ENCODE data around the gene ELAVL3. TPM values are rescaled to one million over a fixed set of nuclear protein-coding genes. Genes with fewer than 3 reads are reported as not detected.
A peak's percentile ranks its signal among the peaks of the same experiment; 100 is the strongest.

Gene ELAVL3
- total RNA-seq, 1 donor from 2014 or later = not detected

GRCh38 chr19:11453468-11454341, 27.1 kb downstream of the ELAVL3 start:
- intact Hi-C loops (cut with micrococcal nuclease) = loop anchor here (5.0 kb wide), 1 partner anchor 134 kb away; no protein-coding TSS in a partner anchor
- POLR2A ChIA-PET = no interaction called here
- Mint-ChIP-seq H3K36me3 (ENCODE audit: low read depth) (peaks cover 18% of the 10 kb centered on the region), H3K4me3 (no peak overlapping the region), H3K9me3 (no peaks in the 10 kb centered on the region), H3K27me3 (peaks cover 3% of the 10 kb centered on the region), H3K27ac (no peak overlapping the region), H3K4me1 (peaks cover 7% of the 10 kb centered on the region)
- DNase-seq (no peak), ATAC-seq (ENCODE audit: low read depth) (peak; percentile 49)
- TF ChIP-seq, protein P1, sequence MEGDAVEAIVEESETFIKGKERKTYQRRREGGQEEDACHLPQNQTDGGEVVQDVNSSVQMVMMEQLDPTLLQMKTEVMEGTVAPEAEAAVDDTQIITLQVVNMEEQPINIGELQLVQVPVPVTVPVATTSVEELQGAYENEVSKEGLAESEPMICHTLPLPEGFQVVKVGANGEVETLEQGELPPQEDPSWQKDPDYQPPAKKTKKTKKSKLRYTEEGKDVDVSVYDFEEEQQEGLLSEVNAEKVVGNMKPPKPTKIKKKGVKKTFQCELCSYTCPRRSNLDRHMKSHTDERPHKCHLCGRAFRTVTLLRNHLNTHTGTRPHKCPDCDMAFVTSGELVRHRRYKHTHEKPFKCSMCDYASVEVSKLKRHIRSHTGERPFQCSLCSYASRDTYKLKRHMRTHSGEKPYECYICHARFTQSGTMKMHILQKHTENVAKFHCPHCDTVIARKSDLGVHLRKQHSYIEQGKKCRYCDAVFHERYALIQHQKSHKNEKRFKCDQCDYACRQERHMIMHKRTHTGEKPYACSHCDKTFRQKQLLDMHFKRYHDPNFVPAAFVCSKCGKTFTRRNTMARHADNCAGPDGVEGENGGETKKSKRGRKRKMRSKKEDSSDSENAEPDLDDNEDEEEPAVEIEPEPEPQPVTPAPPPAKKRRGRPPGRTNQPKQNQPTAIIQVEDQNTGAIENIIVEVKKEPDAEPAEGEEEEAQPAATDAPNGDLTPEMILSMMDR (IDR thresholded peaks at IDR 0.05) = no peak
- CTCF ChIA-PET = no interaction called here

DNA sequence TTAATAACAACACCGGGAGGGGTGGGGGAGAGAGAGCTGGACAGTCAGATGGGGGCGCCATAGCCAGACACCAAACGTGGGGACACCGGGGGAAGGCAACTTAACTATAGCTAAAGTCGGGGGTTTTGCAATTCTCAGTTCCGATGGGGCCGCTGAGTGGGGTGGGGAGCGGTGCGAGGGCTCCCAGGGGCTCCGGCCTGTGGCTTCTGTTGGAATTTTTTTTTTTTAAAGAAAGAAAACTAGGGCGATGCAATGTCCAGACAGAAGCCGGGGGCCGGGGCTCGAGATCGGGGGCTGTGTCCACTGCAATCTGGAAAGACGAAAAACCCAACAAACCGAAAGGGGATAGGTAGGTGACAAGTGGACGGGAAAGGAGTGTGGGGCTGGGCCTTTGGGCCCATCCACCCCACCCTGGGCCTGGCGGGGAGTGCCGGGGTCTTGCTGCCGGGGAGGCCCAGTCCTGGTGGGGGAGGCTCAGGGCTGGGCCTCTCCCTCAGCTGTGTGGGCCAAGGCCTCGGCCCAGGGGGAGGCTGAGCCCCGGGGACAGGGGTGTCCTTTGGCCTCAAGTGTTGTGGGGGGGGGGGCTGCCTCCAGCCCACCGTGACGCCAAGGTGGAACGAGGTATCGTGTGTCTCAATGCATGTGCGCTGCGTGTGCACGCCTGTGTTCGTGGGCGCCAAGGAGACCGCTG, 28.1 kb downstream of the ELAVL3 start:
- TF ChIP-seq, protein P1 (IDR thresholded peaks at IDR 0.05) = no peak
- DNase-seq (no peak), ATAC-seq (ENCODE audit: low read depth) (no peak)
- H3K36me3 Mint-ChIP-seq (ENCODE audit: low read depth) = peaks cover 25% of the 10 kb centered on the region
- ChIA-PET POLR2A (interaction anchor here (0.6 to 0.7 kb wide), 3 partner anchors 69 to 418 kb away, joined by 3 to 5 read pairs (median 4); no protein-coding TSS in a partner anchor), CTCF (interaction anchor here (0.7 to 1.4 kb wide), 3 partner anchors 30 to 78 kb away, joined by 3 to 8 read pairs (median 3); no protein-coding TSS in a partner anchor)
- intact Hi-C loops (cut with micrococcal nuclease) = loop anchor here (5.0 kb wide), 1 partner anchor 135 kb away; no protein-coding TSS in a partner anchor
- H3K9me3 Mint-ChIP-seq = no peaks in the 10 kb centered on the region
- no peaks in the 10 kb centered on the region for H3K27me3 Mint-ChIP-seq
- H3K4me3 Mint-ChIP-seq = peak overlapping the region; percentile 42
- peaks cover 7% of the 10 kb centered on the region for H3K4me1 Mint-ChIP-seq
- no peak overlapping the region for H3K27ac Mint-ChIP-seq

DNA sequence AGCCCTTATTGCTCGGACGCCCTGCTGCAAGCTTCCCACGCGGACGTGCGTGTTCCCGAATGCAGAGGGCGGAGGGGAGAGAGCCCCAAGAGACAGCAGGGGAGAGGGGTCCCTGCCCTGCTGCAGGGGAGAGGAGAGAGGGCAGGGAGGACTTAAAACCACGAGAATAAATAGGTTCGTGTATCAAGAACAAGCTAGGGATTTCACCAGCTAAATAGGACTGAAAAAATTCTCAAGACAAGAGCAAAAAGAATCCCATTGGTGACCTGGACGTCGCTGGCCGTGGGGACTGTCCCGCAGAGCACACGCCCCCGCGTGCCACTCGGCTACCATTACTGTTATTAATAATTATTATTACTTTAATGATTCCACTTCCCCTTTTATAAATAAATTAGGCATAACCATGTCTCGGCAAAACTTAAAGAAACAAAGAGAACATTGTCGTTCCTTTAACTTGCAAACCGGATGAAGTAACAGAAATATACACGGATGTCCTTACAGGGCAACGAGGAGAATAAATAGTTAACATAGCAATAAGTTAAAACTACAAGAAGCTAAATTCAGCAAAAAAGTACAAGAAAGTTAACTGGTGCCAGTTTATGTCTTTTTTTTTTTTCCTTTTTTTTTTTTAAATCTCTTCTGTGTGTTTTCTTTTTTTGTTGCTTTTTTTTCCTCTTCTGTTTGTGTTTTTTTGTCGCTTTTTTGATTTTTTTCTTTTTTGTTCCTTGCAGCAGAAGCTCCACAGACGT, 28.8 kb downstream of the ELAVL3 start:
- no peaks in the 10 kb centered on the region for H3K27me3 Mint-ChIP-seq
- CTCF ChIA-PET = interaction anchor here (0.7 to 1.4 kb wide), 3 partner anchors 30 to 77 kb away, joined by 3 to 8 read pairs (median 3); no protein-coding TSS in a partner anchor
- intact Hi-C loops (cut with micrococcal nuclease) = loop anchor here (5.0 kb wide), 1 partner anchor 135 kb away; no protein-coding TSS in a partner anchor

GRCh38 chr19:11451327-11451870, 29.4 kb downstream of the ELAVL3 start:
- H3K27me3 Mint-ChIP-seq = no peaks in the 10 kb centered on the region
- ChIA-PET POLR2A (no interaction called here), CTCF (interaction anchor here (1.3 to 1.4 kb wide), 2 partner anchors 70 kb away, joined by 3 read pairs; no protein-coding TSS in a partner anchor)
- H3K4me1 Mint-ChIP-seq = peaks cover 7% of the 10 kb centered on the region
- peaks cover 30% of the 10 kb centered on the region for H3K36me3 Mint-ChIP-seq (ENCODE audit: low read depth)
- no peak overlapping the region for H3K27ac Mint-ChIP-seq
- no peaks in the 10 kb centered on the region for H3K9me3 Mint-ChIP-seq
- TF ChIP-seq, protein P1 (IDR thresholded peaks at IDR 0.05) = no peak
- ATAC-seq (ENCODE audit: low read depth) (no peak), DNase-seq (no peak)
- intact Hi-C loops (cut with micrococcal nuclease) = loop anchor here (5.0 kb wide), 1 partner anchor 136 kb away; no protein-coding TSS in a partner anchor
- H3K4me3 Mint-ChIP-seq = no peak overlapping the region

More for the DNA sequence above, 28.8 kb downstream of the ELAVL3 start:
- peak overlapping the region; percentile 42 for H3K4me3 Mint-ChIP-seq
- no peak for ATAC-seq (ENCODE audit: low read depth)
- TF ChIP-seq, protein P1 (IDR thresholded peaks at IDR 0.05) = no peak
- H3K4me1 Mint-ChIP-seq = peaks cover 7% of the 10 kb centered on the region
- H3K9me3 Mint-ChIP-seq = no peaks in the 10 kb centered on the region
- DNase-seq = no peak
- POLR2A ChIA-PET = interaction anchor here (0.6 to 0.7 kb wide), 3 partner anchors 69 to 417 kb away, joined by 3 to 5 read pairs (median 4); no protein-coding TSS in a partner anchor
- no peak overlapping the region for H3K27ac Mint-ChIP-seq
- peaks cover 27% of the 10 kb centered on the region for H3K36me3 Mint-ChIP-seq (ENCODE audit: low read depth)

Data from activated B cell treated with CpG ODN at 0.5 μM for 24 hours (primary cell).